GM10847 (cell line): ENCODE results near the gene INSIG2.

Experiments
- POLR2A ChIP-seq: IDR thresholded peaks from 2 replicates; pipeline ENCODE4 v1.6.1; 2011; ENCODE audit not compliant: insufficient read length; ENCODE audit errors: extremely low read depth

INSIG2 gene

GRCh38 chr2:118085173-118086023 is 2.9 kb upstream of the INSIG2 start:
- no peak for TF ChIP-seq POLR2A

- no peak for TF ChIP-seq POLR2A
Observed at GRCh38 chr2:118086024-118086633, 2.1 kb upstream of the INSIG2 start.

DNA sequence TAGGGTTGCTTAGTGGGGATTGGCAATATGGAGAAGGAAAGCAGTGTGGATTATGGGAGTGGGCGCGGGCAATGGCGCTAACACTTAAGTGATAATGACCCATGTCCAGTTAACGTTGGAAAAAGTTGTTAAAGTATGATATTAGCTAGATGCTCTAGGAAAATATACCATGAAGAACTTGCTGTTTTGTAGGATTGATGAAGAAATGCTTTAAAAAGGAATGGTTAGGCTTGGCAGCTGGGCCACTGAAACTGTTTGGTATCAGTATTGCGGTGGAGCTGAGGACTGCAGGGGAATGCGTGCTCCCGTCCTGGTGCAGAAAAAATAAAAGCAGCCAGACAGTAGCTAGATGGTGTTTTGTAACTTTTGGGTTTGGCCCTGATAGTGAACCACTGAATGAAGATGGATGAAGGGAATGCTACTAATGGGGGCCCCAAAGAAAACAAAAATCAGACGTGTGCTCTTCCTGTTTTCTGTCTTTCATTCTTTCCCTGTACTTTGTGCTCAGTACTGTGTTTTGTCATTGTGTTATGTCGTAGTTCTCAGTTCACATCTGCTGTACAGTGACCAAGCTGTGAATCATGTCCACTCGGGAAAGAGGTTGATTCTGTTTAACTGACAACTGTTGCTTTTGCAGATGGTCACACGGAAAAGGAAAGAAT is 999 bp downstream of the INSIG2 start:
- TF ChIP-seq POLR2A: no peak

DNA sequence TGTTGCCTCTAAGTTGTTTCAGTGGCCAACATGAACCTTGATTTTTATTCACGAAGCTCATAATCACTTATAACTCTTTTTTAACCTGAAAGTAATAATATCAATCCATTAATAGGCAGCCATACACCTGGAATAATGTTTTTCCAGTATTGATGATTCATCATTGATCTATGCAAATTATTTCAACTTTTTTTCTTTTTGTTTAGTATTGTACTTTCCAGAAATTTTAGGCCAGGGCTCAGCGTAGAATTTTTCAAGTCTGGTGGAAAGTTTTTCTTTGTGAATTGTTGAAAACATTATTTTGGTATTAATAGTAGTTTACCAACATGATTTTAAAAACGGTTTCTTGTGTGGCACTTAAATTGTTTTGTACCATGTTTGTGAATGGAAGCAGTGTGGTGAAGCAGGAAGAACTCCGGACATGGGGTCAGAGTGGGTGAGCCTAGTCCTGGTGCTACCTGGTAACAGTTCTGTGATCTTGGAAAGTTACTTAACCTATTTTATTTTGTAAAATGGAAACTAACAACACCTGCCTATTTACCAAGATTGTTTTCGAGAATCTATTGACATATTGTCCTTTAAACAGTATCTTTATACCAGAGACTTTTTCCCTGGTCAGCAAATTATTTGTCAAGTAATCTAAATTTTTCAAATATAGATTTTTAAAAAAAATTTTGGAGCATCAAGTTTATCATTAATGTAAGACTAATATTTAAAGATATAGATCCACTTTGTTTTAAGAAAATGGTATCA is 2.3 kb downstream of the INSIG2 start:
- TF ChIP-seq POLR2A: no peak

DNA sequence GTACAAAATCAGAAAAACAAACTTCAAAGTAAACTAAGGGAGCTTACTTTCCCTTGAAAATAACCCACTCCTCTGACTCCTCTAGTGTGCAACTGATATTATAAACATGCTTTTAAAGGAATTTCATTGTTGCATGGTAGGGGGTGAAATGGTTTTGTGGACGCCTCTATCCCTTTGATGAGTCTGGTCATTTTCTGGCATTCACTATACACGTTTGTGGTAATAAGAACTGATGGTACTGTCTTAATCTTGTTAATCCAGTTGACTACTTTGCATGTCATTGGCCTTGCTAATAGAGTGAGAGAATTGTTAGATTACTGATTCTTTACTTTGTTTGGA is 2.8 kb downstream of the INSIG2 start:
- no peak for TF ChIP-seq POLR2A

- TF ChIP-seq POLR2A: no peak
Observed at GRCh38 chr2:118091631-118092030, 3.4 kb downstream of the INSIG2 start.

DNA sequence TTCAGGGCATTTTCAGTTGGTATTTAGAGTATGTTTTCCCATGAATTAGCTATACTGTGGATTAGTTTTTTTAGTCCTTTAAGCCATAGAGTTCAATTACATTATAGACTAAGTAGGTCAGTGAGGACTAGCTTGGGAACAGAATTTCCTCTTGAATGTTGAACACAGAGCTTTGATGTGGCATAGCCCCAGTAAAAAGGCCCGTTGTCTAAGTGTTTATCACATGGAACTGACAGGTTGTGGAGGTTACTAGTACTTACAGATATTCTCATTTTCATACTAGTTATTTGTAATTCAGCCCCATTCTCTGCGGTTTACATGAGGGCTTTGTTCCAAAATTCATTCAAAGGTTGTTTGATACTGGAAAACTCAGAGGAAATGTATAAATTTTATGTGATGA is 6.2 kb downstream of the INSIG2 start:
- TF ChIP-seq POLR2A: no peak

GRCh38 chr2:118095610-118096009 is 7.3 kb downstream of the INSIG2 start:
- no peak for TF ChIP-seq POLR2A

GRCh38 chr2:118097657-118098056 is 9.4 kb downstream of the INSIG2 start:
- TF ChIP-seq POLR2A: no peak

GRCh38 chr2:118098307-118099030 is 10.2 kb downstream of the INSIG2 start:
- no peak for TF ChIP-seq POLR2A

DNA sequence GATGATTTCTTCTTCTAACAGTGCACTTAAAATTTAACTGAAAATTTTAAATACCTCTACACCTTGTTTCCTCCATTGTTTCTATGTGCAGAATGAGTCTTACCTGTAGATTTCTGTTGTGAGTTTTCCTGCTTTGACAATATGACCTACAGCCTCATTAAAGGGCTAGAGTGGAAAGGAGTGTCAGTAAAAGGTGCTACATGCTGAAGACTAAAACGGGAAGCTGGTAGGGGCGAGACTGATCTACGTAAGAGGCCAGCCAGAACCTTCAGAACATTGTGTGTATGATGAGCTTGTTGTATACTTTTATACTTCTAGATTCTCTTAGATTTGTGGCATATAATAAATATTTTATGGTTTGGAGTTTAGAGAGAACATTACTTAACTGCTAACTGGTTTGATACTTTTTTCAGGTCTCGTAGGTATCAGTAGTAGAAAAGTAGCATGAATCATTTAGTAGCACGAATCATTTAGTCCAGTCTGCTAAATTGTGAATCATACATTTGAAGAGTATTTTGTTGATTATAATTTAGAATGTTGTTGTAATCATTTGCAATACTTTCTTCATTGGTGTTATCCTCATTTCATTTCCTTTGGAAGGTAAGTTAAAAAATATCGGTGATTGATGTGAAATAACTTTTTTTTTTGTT is 14.3 kb downstream of the INSIG2 start:
- TF ChIP-seq POLR2A: no peak

DNA sequence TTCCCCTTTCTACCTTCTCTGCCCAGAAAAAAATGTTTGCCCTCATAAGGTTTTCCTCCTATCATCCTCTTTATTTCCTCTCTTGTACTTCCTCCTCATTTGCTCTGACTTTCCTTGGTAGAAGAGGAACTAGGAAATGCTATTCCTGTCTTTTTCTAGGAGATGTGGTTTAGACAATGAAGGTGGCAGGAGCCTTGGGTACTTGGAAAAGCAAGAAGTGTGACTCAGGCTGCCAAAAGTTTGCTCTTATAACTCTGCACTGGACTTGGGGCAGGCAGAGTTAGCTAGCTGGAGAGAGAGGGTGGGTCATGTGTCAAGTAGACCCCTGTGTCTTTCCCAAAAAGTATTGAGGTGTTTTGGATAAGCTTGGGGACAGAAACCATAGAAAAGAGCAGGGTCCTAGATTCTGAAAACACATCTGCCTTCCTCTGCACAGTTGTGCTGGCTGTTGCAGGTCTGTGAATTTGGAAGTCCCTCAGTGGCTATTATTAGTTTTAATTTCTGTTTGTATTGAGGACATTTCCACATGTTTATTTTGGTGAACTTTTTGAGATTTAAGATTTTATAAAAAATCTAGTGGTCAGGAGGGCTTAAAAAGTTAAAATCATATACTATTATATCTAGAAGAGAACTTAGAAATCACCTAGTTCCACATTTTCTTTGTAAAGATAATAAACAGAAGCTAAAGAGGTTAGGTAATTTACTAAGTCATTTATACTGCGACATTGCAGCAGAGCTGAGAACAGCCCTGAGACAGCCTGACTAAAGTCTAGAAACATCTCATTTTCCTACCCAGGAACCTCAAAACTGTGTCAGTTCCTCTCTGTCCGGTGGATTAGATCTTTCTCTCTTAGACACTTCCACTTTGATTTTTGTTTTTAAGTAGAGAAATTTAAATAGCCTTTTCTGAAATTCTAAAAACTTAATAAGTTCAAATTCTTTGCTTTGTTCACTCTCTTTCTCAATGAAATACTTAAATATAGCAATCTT is 16.0 kb downstream of the INSIG2 start:
- no peak for TF ChIP-seq POLR2A

DNA sequence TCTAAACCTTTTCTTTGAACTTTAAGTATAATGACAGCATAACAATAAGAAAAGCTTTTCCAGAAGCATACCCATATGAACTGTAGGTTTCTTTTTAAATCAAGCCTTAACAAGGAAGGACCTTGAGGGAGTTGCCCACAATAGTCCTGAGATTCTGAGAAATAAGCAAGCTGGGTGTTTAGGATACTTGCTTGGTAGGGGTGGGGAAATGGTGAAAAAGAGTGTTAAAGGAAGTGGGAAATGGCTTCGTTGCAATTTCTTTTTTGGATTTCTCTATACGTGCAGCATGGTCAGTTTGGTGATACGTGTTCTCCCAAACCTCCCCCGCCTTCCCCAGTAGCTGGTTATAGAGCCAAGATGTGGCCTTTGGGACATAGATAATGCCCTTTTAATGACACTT is 17.2 kb downstream of the INSIG2 start:
- no peak for TF ChIP-seq POLR2A
